ENCODE data around the gene SMC5.

- TF ChIP-seq POLR2AphosphoS5 (IDR thresholded peaks at IDR 0.05) (no peak), POLR2A (IDR thresholded peaks at IDR 0.05) (no peak)
Observed at GRCh38 chr9:70222354-70222753, 36.4 kb upstream of the SMC5 start.
